ENCODE results near the gene MROH2A.

MROH2A gene

GRCh38 chr2:233802132-233802815, 24.1 kb downstream of the MROH2A start:
- no peak for DNase-seq

- no peak for DNase-seq
Measured at GRCh38 chr2:233803292-233803911, 25.3 kb downstream of the MROH2A start.

DNA sequence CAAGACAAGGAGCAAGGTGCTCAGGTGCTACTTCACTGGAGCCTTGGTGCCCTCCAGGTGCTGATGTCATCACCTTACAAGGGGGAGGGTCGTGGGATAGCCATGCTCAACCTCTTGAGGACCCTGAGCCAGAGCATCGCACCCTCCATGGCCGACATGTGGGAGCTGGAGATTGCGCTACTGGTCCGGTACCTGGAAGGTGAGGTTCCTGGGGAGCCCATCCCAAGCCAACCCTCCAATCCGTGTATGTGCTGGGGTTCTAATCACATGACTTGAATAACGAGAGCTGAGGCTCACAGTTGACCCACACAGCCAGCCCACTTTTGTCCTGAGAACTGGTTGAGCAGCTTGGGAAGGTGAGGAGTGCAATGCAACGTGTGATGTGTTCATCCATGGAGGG, 25.9 kb downstream of the MROH2A start:
- DNase-seq, result no peak

- no peak for DNase-seq
Measured at GRCh38 chr2:233807215-233807865, 29.2 kb downstream of the MROH2A start.

- DNase-seq, result no peak
Measured at GRCh38 chr2:233807966-233808935, 30.1 kb downstream of the MROH2A start.

GRCh38 chr2:233810385-233810784, 32.3 kb downstream of the MROH2A start:
- no peak for DNase-seq

DNA sequence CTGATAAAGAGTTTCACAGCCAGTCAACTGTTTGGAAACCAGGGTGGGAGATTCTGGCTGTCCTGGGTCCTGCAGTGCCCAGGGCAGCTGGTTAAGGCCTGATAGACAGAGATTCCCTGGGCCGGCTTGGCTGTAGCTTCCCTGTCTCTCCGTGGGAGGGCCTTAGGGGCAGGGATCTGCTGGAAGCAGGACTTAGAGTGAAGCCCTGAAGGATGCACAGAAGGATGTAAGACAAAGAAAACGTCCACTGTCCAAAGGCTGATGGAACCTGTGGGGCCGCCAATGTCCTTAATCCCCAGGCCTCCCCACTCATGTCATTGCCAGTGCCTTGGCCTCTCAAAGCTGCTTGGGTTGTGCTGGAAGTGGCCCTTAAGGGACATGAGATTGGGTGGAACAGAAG, 33.0 kb downstream of the MROH2A start:
- DNase-seq, result no peak

DNA sequence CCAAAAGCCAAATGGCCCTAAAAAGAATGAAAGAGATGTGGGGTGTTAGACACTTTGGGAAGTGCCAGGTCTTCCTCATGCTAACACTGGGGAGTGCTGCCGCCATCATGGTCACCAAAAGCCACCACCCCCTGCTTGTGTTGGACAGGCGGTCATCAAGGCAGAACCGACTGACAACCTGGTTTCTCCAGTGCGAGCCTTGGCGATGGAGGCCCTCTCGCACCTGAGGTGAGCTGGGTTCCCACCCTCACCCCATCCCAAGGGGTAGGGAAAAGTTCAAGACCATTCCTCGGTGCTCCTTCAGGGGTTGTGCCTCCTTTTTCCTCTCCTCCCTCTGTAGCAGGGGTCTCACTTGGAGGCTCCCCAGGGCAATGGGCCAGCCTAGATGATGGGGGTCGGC, 33.6 kb downstream of the MROH2A start:
- DNase-seq, result no peak

GRCh38 chr2:233813236-233814055, 35.3 kb downstream of the MROH2A start:
- DNase-seq, result no peak

- DNase-seq, result peak; percentile 25
Measured at GRCh38 chr2:233814056-233814835, 36.1 kb downstream of the MROH2A start.

DNA sequence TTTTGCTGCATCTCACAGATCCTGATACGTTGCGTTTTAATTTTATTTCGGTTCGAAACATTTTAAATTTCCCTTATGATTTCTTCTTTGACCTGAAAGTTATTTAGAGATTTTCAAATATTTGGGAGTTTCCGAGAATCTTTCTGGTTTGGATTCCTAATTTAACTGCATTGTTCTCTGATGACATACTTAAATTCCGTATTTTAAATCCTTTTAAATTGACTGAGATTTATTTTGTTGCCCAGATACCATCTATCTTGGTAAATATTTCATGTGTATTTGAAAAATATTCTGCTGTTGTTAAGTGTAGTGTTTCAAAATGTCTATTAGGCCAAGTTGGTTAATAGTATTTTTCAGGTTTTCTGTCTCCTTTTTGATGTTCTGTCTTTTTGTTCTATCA, 37.7 kb downstream of the MROH2A start:
- DNase-seq, result no peak

GRCh38 chr2:233816334-233816733, 38.2 kb downstream of the MROH2A start:
- no peak for DNase-seq

- DNase-seq, result no peak
Measured at GRCh38 chr2:233816771-233817170, 38.6 kb downstream of the MROH2A start.

GRCh38 chr2:233817361-233817911, 39.3 kb downstream of the MROH2A start:
- DNase-seq, result no peak

- no peak for DNase-seq
Measured at GRCh38 chr2:233817995-233818638, 40.0 kb downstream of the MROH2A start.

- DNase-seq, result no peak
Measured at GRCh38 chr2:233818639-233819621, 40.8 kb downstream of the MROH2A start.

DNA sequence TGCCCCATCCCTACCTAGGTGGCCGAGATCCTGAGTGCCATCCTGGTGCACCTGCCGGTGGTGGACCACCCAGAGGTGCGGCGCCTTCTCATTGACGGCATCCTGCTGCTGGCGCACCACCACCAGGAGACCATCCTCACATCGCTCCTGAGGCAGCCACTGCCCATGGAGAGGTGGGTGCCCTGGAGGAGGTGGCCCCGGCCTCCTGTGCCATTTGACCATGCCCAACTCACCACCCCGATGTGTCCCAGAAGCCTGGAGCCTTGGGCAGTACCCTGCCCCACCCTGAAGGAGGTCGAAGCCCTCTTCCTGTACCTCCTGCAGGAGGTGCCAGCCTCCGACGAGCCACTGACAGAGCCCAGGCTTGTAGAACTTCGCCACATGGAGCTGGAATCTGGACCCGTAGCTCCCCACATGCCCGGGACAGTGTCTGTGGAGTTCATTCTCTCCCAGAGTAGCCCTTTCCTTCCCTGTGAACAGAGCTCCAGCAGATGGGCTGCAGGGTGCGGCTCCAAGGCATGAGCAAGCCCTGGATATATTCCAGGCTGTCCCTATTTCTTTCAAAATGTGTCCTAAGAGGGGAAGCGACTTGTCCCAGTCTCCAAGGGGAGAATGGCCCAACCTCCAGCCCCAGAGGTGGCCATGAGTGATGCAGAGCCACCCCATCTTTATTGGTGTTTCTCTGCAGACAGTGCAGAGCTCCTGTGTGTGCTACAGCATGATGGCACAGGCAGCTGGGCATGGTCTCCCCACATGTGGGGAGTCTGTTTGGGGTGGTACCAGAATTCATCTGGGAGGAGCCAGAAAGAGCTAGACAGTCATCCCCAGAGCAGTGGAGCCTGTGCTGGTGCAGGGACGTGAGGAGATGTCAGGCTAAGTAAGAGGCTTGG, 42.0 kb downstream of the MROH2A start:
- no peak for DNase-seq

DNA sequence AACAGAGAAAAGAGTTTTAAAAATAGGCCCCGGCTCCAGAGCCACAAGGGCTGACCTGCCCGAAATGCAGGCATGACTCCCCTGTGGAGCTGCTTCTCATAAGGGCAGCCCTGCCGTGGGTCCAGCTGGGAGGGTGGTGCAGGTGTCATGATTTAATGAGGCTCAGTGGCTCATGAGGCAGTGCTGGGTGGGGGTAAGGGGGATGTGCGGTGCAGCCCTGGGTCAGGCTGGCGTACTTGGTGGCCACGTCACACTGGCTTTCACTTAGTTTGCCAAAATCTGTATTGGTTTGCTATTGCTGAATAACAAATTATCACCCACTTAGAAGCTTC, 42.6 kb downstream of the MROH2A start:
- DNase-seq, result no peak

All from DMS53 (cell line).